SKM-1 treated with dmso at 0.1 percent for 144 hours (cell line): ENCODE measurements around the gene PPP1R14C.

ENCODE experiments used
- DNase-seq: peaks from one replicate; lab custom pipeline; 2025; ENCODE audit not compliant: unreplicated experiment; lab: John Stamatoyannopoulos, UW

Gene PPP1R14C

GRCh38 chr6:150245148-150245935 is 102.5 kb downstream of the PPP1R14C start:
- no peak for DNase-seq

DNA sequence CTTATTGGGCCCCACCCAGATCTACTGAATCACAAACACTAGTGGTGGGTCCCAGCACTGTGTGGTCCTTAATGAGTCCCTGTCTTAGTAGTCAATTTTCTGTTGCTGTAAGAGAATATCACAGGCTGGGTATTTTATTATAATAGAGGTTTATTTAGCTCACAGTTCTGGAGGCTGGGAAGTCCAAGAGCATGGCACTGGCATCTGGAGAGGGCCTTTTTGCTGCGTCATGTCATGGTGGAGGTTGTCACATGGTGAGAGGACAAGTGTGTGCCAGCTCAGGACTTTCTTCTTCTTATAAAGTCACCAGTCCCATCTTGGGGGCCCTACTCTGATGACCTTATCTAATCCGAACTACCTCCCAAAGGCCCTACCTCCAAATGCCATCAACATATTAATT is 105.0 kb downstream of the PPP1R14C start:
- DNase-seq = no peak

- no peak for DNase-seq
Observed at GRCh38 chr6:150248300-150248699, 105.5 kb downstream of the PPP1R14C start.

- no peak for DNase-seq
Observed at GRCh38 chr6:150249261-150249660, 106.4 kb downstream of the PPP1R14C start.

GRCh38 chr6:150250826-150251225 is 108.0 kb downstream of the PPP1R14C start:
- no peak for DNase-seq

- DNase-seq = no peak
Observed at GRCh38 chr6:150251566-150252186, 108.8 kb downstream of the PPP1R14C start.

DNA sequence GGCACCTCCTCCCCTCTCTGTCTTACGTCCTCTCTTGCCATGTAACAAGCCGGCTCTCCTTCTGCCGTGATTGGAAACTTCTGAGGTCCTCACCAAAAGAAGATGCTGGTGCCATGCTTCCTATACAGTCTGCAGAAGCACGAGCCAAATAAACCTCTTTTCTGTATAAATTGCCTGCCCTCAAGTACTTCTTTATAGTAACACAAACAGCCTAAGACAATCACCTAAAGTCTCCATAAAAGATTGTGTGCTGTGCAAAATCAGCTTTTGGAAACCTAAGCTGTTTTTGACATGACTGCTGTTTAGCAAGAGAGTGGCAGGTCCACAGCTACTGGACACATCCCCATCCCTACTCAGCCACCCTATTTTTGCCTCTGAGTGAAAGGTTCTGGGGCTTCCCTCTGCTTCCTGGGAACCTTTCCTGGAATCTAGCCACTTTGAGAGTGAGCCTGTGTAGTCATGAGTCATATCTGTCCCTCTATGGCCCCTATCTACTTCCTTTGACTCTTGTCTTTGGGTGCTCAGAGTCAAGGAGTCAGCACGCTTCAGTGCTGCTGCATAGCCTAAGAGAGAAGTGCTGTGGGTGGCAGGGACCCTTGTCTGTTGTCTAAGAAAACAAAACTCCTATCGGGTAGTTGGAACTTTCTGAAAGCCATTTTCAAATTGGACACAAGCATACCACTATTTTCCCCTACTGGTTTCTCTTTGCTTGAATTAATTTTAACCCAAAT is 110.0 kb downstream of the PPP1R14C start:
- no peak for DNase-seq

- no peak for DNase-seq
Observed at GRCh38 chr6:150253489-150253888, 110.6 kb downstream of the PPP1R14C start.

- no peak for DNase-seq
Observed at GRCh38 chr6:150254770-150255169, 111.9 kb downstream of the PPP1R14C start.

GRCh38 chr6:150255840-150256239 is 113.0 kb downstream of the PPP1R14C start:
- no peak for DNase-seq

- DNase-seq = no peak
Observed at GRCh38 chr6:150256618-150257272, 113.9 kb downstream of the PPP1R14C start.

- no peak for DNase-seq
Observed at GRCh38 chr6:150258381-150258780, 115.5 kb downstream of the PPP1R14C start.

DNA sequence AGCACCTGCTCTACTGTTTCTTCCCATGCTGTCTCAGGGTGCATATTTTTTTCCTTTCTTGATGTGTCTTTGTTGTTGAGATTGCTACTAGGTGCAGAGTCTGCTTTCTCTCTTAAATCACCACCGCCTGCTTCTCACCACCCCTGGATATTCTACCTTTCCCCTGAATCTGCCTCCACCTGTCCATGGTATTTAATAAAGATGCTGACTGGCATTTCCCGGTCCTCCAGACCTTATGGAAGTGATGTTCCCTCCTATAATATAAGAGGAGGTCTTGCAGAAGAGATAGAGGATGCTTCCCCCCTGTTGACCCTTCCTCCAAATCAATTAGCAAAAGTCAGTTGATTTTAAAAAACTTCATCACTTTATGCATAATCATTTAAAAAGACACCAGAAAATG is 118.1 kb downstream of the PPP1R14C start:
- DNase-seq = no peak

DNA sequence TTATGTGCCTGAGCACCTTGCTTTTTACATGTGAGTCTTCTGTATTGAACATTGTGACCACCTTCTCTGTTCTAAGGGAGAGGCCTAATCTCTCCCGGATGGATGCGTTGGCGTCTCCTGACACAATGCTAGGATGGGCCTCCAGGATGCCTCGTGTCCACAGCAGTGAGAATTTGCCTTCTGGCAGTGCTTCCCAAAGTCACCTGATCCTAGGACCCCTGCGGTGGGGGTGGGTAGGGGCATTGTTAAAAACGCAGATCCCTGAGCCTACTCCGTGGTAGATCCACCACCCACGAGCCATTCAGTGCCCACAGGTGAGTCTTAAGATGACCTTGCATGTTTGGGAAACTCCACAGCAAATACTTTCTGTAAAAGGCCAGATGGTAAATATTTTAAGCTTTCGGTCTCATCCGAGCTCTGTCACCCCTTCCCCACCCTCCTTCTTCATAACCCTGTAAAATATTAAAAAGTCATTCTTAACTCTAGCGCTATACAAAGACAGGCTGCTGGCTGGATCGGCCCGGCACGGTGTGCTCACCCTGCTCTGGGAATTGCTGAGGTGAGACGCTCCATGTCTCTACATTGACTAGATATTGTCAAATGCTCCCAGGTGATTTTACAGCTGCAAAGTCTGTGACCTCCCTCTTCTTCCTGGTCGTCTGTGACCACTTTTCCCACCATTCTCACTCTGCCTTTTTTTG is 119.3 kb downstream of the PPP1R14C start:
- no peak for DNase-seq

DNA sequence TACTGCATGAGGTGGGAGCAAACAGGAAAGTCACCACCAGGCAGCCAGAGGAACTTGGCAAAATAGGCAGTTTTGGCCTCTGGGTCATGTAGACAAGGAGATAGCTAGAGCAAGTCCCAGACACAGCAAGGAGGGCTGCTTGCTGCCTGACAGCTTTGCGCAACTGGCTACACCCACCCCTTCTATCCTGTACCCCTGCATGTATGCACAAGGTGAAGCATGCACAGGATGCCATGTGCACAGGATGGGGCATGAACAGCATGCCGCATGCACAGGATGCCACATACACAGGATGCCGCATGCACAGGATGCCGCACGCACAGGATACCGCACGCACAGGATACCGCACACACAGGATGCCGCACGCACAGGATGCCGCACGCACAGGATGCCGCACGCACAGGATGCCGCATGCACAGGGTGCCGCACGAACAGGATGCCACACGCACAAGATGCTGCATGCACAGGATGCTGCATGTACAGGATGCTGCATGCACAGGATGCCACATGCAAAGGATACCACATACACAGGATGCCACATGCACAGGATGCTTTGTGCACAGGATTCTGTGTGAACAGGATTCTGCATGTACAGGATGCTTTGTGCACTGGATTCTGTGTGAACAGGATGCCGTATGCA is 121.0 kb downstream of the PPP1R14C start:
- no peak for DNase-seq

DNA sequence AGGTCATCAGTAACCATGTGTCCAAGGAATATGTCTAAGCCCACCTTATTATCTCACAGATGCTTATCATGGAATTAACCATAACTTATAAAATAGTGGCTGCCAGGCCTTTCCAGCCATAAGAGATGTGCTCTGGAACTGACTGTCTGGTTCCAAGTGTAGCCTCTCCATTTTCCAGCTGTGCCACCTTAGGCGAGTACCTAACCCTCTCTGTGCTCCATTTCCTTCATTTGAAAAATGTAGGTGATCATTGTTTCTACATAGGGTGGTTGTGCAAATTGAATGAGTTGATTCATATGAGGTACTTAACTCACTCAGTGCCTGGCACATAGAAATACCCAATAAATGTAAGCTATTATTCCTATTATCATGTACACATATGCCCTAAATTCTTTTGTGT is 123.5 kb downstream of the PPP1R14C start:
- DNase-seq = no peak

DNA sequence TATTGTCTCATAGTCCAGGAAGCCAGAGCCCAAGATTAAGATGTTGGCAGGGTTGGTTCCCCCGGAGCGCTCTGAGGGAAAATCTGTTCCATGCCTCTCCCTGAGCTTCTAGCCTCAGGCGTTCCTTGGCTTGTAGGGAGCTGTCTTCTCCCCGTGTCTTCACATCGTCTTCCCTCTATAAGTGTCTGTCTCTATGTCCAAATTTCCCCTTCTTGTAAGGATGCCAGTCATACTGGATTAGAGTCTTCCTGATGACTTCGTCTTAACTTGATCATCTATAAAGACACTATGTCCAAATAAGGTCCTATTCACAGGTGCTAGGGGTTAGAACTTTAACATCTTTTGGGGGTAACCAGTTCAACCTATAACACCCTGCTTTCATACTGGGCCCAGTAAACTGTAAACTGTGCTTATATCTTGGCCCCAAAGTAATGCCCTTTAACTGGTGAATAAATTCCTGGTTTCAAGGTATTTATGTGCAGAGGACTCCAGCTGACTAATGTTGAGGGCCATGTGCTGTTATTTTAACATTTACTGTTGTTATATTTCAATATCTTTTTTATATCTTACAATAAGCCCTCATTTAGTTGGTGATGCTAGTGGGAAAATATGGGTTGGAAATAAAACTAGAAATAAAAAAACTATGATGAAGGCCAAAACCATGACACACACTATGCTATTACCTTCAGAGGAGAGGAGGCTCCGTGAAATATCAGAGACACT is 124.3 kb downstream of the PPP1R14C start:
- DNase-seq = no peak

DNA sequence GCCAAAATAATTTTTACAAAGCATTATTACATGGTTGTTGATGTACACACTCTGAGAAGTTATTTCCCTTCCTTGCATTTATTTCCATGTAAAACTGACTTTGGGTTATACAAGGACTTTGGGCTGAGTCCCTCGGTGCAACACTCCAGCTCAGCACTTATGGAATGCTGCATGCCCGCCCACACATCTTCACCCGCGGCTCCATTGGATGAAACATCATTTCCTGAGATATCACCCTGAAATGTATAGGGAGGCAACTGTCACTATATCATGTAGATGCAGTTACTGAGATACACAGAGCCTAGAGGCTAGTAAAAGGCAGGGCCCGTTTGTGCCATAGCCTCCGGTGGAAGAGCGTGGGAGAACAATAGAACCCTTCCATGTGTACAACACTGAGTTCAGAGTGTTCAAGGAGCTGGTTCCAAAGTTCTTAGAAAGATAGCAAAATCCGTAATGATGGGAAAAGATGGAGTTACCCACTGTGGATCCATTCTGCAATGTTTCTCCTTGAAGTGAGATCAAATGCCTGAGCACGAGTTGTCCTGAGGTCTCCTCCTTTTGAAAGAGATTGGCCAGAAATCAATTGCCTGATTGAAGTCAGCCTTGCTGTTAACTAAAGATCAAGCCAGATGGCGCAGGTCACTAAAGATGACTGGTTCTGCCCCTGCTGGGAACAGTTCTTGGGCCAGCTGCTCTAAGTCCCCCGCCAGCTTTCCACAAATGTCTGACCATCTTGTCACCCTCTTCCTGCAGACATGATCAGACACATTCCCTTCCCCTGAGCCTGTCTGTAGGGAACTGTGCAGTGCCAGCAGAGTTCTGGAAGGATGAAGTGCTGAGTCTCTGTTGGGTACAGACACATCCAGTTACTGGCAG is 125.1 kb downstream of the PPP1R14C start:
- DNase-seq = no peak
